Rectal smooth muscle tissue (tissue), 1 donor: ENCODE results near the gene TENM4.
"Not testable (repeated sequence)": the region's sequence is repeated elsewhere in the genome, so short reads cannot be mapped to it uniquely, and the experiment has no call there.

Source experiments
- H3K27ac ChIP-seq: one replicate; pipeline ENCODE4 v1.7.0; 2013; ENCODE audit warnings: low read depth, low read length, inconsistent platforms
- H3K27me3 ChIP-seq: one replicate; pipeline ENCODE4 v1.7.0; 2013; ENCODE audit warnings: low read length; ENCODE audit not compliant: control insufficient read depth, insufficient read depth
- H3K36me3 ChIP-seq: one replicate; pipeline ENCODE4 v1.7.0; 2013; ENCODE audit warnings: low read length; ENCODE audit not compliant: control insufficient read depth, insufficient read depth
- H3K4me1 ChIP-seq: one replicate; pipeline ENCODE4 v1.7.0; 2013; ENCODE audit warnings: low read length; ENCODE audit not compliant: control insufficient read depth, insufficient read depth
- H3K4me3 ChIP-seq: one replicate; pipeline ENCODE4 v1.7.0; 2013; ENCODE audit warnings: low read length
- H3K9ac ChIP-seq: one replicate; pipeline ENCODE4 v1.7.0; 2013; ENCODE audit warnings: low read length

TENM4 gene

GRCh38 chr11:78829146-78829545, 611.7 kb downstream of the TENM4 start:
- Histone ChIP-seq H3K27me3 (no peaks in the 10 kb centered on the region), H3K27ac (no peak overlapping the region), H3K4me3 (no peak overlapping the region), H3K36me3 (no peaks in the 10 kb centered on the region), H3K9ac (no peak overlapping the region), H3K4me1 (no peaks in the 10 kb centered on the region)

DNA sequence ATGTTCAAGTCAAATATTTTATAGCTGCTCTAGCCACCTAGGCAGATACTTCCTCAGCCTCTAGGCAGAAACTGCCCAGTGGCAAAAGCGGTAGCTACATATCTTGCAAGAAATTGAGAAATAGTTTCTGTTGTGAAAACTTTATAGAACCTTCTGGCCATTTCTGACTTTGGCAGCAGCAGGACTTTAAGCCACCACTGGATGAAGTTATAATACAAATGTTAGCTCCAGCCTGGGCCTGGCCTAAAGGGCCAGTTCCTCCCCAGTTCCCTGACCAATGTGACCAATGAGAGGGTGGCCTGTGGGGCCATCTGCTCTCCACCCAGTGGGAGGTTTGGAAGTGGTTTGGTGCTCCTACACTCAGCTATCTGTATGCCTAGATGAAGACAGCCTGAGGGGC, 612.2 kb downstream of the TENM4 start:
- Histone ChIP-seq H3K27ac (no peak overlapping the region), H3K4me1 (no peaks in the 10 kb centered on the region), H3K36me3 (no peaks in the 10 kb centered on the region), H3K27me3 (no peaks in the 10 kb centered on the region), H3K4me3 (no peak overlapping the region), H3K9ac (no peak overlapping the region)

GRCh38 chr11:78827291-78827690, 613.5 kb downstream of the TENM4 start:
- H3K9ac ChIP-seq, H3K4me1 ChIP-seq, H3K27me3 ChIP-seq, H3K36me3 ChIP-seq, H3K4me3 ChIP-seq, H3K27ac ChIP-seq: not testable (repeated sequence)

- H3K36me3 ChIP-seq: no peaks in the 10 kb centered on the region
- H3K4me3 ChIP-seq: no peak overlapping the region
- H3K4me1 ChIP-seq: no peaks in the 10 kb centered on the region
- H3K27ac ChIP-seq: no peak overlapping the region
- H3K27me3 ChIP-seq: no peaks in the 10 kb centered on the region
- H3K9ac ChIP-seq: no peak overlapping the region
Observed at GRCh38 chr11:78825591-78826020, 615.2 kb downstream of the TENM4 start.

DNA sequence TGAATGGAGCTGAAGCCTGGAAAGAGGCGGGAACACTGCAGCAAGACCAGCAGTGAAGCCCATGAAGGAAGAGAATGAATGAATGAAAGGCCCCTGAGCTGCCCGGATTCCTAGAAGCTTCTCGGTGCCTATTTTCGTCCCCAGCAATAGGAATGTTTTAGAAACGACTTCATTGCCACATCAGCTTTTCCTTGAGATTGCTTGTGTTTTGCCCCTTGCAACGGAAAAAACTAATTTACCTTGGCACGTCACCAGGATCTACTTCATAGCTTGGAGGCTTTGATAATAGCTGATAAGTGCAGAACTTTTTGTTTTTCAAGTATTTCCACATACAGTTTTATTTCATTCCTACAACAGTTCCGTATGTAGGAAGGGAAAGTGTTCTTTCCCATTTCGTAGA, 617.2 kb downstream of the TENM4 start:
- Histone ChIP-seq H3K4me3 (no peak overlapping the region), H3K27ac (no peak overlapping the region), H3K4me1 (no peaks in the 10 kb centered on the region), H3K9ac (no peak overlapping the region), H3K36me3 (no peaks in the 10 kb centered on the region), H3K27me3 (no peaks in the 10 kb centered on the region)

GRCh38 chr11:78822931-78823423, 617.9 kb downstream of the TENM4 start:
- H3K9ac ChIP-seq: no peak overlapping the region
- no peak overlapping the region for H3K27ac ChIP-seq
- H3K27me3 ChIP-seq: no peaks in the 10 kb centered on the region
- no peaks in the 10 kb centered on the region for H3K4me1 ChIP-seq
- H3K4me3 ChIP-seq: no peak overlapping the region
- H3K36me3 ChIP-seq: no peaks in the 10 kb centered on the region

GRCh38 chr11:78821371-78822306, 619.2 kb downstream of the TENM4 start:
- no peak overlapping the region for H3K27ac ChIP-seq
- H3K27me3 ChIP-seq: no peaks in the 10 kb centered on the region
- no peaks in the 10 kb centered on the region for H3K36me3 ChIP-seq
- H3K4me1 ChIP-seq: no peaks in the 10 kb centered on the region
- no peak overlapping the region for H3K9ac ChIP-seq
- no peak overlapping the region for H3K4me3 ChIP-seq

- Histone ChIP-seq H3K4me3 (no peak overlapping the region), H3K9ac (no peak overlapping the region), H3K36me3 (no peaks in the 10 kb centered on the region), H3K4me1 (no peaks in the 10 kb centered on the region), H3K27me3 (no peaks in the 10 kb centered on the region), H3K27ac (no peak overlapping the region)
Observed at GRCh38 chr11:78820741-78821140, 620.1 kb downstream of the TENM4 start.

GRCh38 chr11:78818201-78818600, 622.6 kb downstream of the TENM4 start:
- Histone ChIP-seq H3K9ac (no peak overlapping the region), H3K36me3 (no peaks in the 10 kb centered on the region), H3K4me1 (no peaks in the 10 kb centered on the region), H3K4me3 (no peak overlapping the region), H3K27me3 (no peaks in the 10 kb centered on the region), H3K27ac (no peak overlapping the region)

DNA sequence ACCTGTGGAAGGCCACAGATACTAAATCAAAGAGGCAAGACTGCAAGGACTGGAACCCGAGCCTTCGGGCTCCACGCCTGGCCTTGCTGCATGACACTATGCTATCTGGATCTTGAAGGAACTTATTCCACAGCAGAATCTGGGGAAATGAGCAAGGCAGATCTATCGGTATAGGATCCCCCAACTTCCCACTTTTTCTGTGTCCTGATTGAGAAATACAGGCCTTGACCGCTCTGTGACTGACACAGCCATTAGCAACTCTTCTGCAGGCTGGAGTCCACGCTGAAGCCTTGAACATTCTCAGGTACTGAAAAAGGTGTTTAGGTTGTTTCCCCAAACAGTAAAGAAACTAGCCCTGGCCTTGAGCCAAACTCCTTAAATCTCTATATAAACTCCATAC, 625.0 kb downstream of the TENM4 start:
- H3K27me3 ChIP-seq: no peaks in the 10 kb centered on the region
- H3K36me3 ChIP-seq: no peaks in the 10 kb centered on the region
- H3K9ac ChIP-seq: no peak overlapping the region
- no peak overlapping the region for H3K27ac ChIP-seq
- H3K4me1 ChIP-seq: peaks cover 5% of the 10 kb centered on the region
- H3K4me3 ChIP-seq: no peak overlapping the region

DNA sequence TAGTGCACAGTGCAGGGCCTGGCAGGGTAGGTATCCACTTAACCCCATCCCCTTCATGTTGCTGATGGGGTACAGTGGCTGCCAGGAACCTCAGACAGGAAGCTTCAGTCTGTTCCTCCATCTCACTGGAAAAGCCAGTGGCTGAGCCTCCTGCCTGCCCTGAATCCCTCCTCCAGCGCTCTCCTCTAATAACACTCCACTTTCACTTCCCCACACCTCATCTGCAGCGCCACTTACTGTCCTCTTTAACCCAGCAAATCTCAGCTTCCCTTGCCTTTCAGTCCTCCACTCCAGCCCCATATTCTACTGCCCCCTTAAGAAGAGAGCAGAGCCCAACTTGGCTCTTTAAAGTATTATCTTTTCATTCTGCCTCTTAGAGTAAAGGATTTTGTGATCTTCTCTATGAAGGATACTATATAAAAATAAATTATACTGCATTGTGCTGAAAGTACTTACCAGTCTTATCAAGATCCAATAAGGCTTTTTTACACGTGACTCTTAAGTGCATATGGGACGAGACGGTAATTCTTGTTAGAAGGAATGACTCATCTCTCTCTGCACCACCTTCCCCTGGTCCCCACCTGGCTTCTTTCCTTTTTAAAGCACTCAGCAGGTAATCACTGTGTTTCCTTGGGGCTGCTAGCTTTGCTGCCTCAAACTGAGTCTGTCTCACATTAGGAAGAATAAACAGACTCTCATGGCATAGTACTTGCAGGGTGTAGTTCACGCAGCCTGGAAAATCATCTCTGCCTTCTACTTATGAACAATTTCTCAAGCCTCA, 628.1 kb downstream of the TENM4 start:
- no peak overlapping the region for H3K4me3 ChIP-seq
- no peaks in the 10 kb centered on the region for H3K36me3 ChIP-seq
- no peaks in the 10 kb centered on the region for H3K27me3 ChIP-seq
- H3K9ac ChIP-seq: no peak overlapping the region
- no peak overlapping the region for H3K27ac ChIP-seq
- peaks cover 27% of the 10 kb centered on the region for H3K4me1 ChIP-seq

DNA sequence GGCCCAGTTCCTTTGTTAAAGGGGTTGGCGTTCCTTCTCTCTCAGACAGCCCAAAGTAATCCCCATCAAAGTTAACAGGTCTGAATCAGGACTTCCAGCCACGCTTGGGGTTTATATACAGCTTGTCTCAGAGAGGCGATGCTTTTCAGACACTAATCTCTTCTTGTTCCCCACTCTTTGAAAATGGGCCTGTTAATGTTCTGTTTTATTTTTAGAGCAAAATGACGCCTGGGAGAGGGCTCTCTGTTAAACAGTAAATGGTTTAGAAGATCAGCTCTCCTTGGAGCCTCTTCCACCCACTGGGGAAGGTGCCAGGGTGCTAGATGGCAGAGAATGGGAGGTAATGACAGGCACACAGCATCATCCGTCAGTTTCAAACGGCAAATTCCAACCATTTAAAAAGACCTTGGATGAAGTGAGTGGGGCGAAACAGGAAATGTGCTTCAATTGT, 630.2 kb downstream of the TENM4 start:
- Histone ChIP-seq H3K27ac (peak overlapping the region; percentile 48), H3K36me3 (no peaks in the 10 kb centered on the region), H3K9ac (no peak overlapping the region), H3K4me1 (peaks cover 27% of the 10 kb centered on the region), H3K4me3 (no peak overlapping the region), H3K27me3 (no peaks in the 10 kb centered on the region)
